Thoracic aorta (tissue), 2 donors: ENCODE data around the gene TMEM229A. TPM values are rescaled to one million over a fixed set of nuclear protein-coding genes. Genes with fewer than 3 reads are reported as not detected.

ENCODE experiments used
- ATAC-seq: fragments of 150-250 bp; one replicate; pipeline ENCODE4 v1.8.0; 2017; ENCODE audit warnings: low read depth; ENCODE audit not compliant: insufficient number of reproducible peaks, low FRiP score
- DNase-seq: peaks from one replicate; pipeline ENCODE4 v3.0.0-alpha.2; 2020; ENCODE audit warnings: low spot score
- H3K27ac ChIP-seq, 2 donors: fragments of 200-600 bp; sonication (generic); 1 replicate in 1 of 2; 2 replicates in 1 of 2; pipeline ENCODE4 v1.5.1; 2016; ENCODE audit warnings: mild to moderate bottlenecking in 2 of 2, moderate library complexity in 2 of 2
- H3K27me3 ChIP-seq: fragments of 200-600 bp; sonication (generic); replicated peaks from 2 replicates; pipeline ENCODE4 v1.6.0; 2016; ENCODE audit warnings: mild to moderate bottlenecking; ENCODE audit not compliant: insufficient read depth
- H3K36me3 ChIP-seq: fragments of 200-600 bp; sonication (generic); one replicate; pipeline ENCODE4 v1.5.1; 2016
- H3K4me1 ChIP-seq, 2 donors: fragments of 200-600 bp; sonication (generic); 1 replicate in 1 of 2; 2 replicates in 1 of 2; pipeline versions ENCODE4 v1.5.1 to v1.6.0; 2016; ENCODE audit warnings: low read depth in 2 of 2, mild to moderate bottlenecking in 1 of 2; ENCODE audit not compliant: control insufficient read depth in 1 of 2
- H3K4me3 ChIP-seq: fragments of 200-600 bp; sonication (generic); 2 replicates; pipeline ENCODE4 v1.5.1; 2016; ENCODE audit warnings: mild to moderate bottlenecking
- H3K9me3 ChIP-seq: fragments of 200-600 bp; sonication (generic); 2 replicates; pipeline ENCODE4 v1.5.1; 2016
- CTCF ChIP-seq: fragments of 200-600 bp; sonication (generic); IDR thresholded peaks from one replicate; pipeline ENCODE4 v1.5.1; 2019; ENCODE audit warnings: antibody characterized with exemption
- total RNA-seq, 2 donors: library from RNA; depleted of rRNA; stranded (reverse); fragments of >200 nt; gene quantifications; one replicate each; pipeline versions ENCODE4 v1.1.0 to v1.2.3, GENCODE V29; 2016

TMEM229A gene
- total RNA-seq, 2 donors from 2014 or later, result not detected

GRCh38 chr7:123994449-123994848 is 38.4 kb downstream of the TMEM229A start:
- DNase-seq (no peak), ATAC-seq (no peak)
- no peak for TF ChIP-seq CTCF

GRCh38 chr7:123993996-123994395 is 38.9 kb downstream of the TMEM229A start:
- TF ChIP-seq CTCF, result no peak
- Histone ChIP-seq H3K36me3 (no peaks in the 10 kb centered on the region), H3K4me3 (no peak overlapping the region), H3K27ac (no peak overlapping the region), H3K4me1 (no peaks in the 10 kb centered on the region), H3K9me3 (no peaks in the 10 kb centered on the region), H3K27me3 (no peaks in the 10 kb centered on the region)
- no peak for DNase-seq
- ATAC-seq, result no peak

More at GRCh38 chr7:123994449-123994848, 38.4 kb downstream of the TMEM229A start:
- Histone ChIP-seq H3K36me3 (no peaks in the 10 kb centered on the region), H3K27me3 (no peaks in the 10 kb centered on the region), H3K9me3 (no peaks in the 10 kb centered on the region), H3K4me3 (no peak overlapping the region), H3K27ac (no peak overlapping the region), H3K4me1 (no peaks in the 10 kb centered on the region)

- DNase-seq (no peak), ATAC-seq (no peak)
- Histone ChIP-seq H3K9me3 (no peaks in the 10 kb centered on the region), H3K4me3 (no peak overlapping the region), H3K4me1 (no peaks in the 10 kb centered on the region), H3K27ac (no peak overlapping the region), H3K27me3 (no peaks in the 10 kb centered on the region), H3K36me3 (no peaks in the 10 kb centered on the region)
- no peak for TF ChIP-seq CTCF
Measured at GRCh38 chr7:123992913-123993518, 39.9 kb downstream of the TMEM229A start.

GRCh38 chr7:123987445-123987844 is 45.4 kb downstream of the TMEM229A start:
- no peaks in the 10 kb centered on the region for H3K36me3 ChIP-seq
- no peak for TF ChIP-seq CTCF
- no peak for ATAC-seq
- no peaks in the 10 kb centered on the region for H3K27me3 ChIP-seq
- H3K9me3 ChIP-seq, result no peaks in the 10 kb centered on the region
- DNase-seq, result no peak
- H3K4me3 ChIP-seq, result no peak overlapping the region
- H3K27ac ChIP-seq, result no peak overlapping the region
- H3K4me1 ChIP-seq, result no peaks in the 10 kb centered on the region

Other genes starting within 250 kb of the TMEM229A start
- not detected for gene HYAL4, start 187.9 kb downstream of the TMEM229A start, total RNA-seq
- not detected for gene SPAM1, start 107.8 kb downstream of the TMEM229A start, total RNA-seq